Measurements from ENCODE around the gene MYT1. TPM values are rescaled to one million over a fixed set of nuclear protein-coding genes. Genes with fewer than 3 reads are reported as not detected.

MYT1 gene
- total and polyA plus RNA-seq, 9 of the 15 experiments (the other 6 are each of a cell fraction or from before 2014, with no cell fraction given) = 0.02 to 0.12 (median 0.06) TPM; not detected in 4

- no peak for TF ChIP-seq HMGXB4 (CRISPR knock-in tag; IDR thresholded peaks at IDR 0.05)
- TF ChIP-seq EP400 (IDR thresholded peaks at IDR 0.05) = no peak
- no peak for TF ChIP-seq XRCC4 (IDR thresholded peaks at IDR 0.05; ENCODE audit: extremely low read depth, insufficient read depth, insufficient read length)
- no peak for TF ChIP-seq ZBTB8A (IDR thresholded peaks at IDR 0.05; ENCODE audit: partially characterized antibody)
- TF ChIP-seq ZZZ3 (IDR thresholded peaks at IDR 0.05) = no peak
- TF ChIP-seq ESRRA (IDR thresholded peaks at IDR 0.05; ENCODE audit: borderline replicate concordance, low read depth) = peak; percentile 83; the same call in 1 of the 2 replicates
- 0 out of 2 replicates have a peak, but pooled peaks have one; percentile 35 for TF ChIP-seq TCF7 (IDR thresholded peaks at IDR 0.05; ENCODE audit: borderline replicate concordance)
- TF ChIP-seq ZNF699 (CRISPR knock-in tag; IDR thresholded peaks at IDR 0.05; ENCODE audit: insufficient replicate concordance) = no peak
- TF ChIP-seq MCM3 (IDR thresholded peaks at IDR 0.05) = no peak
- 0 out of 2 replicates have a peak, but pooled peaks have one; percentile 30 for TF ChIP-seq FOXP4 (CRISPR knock-in tag; IDR thresholded peaks at IDR 0.05; ENCODE audit: borderline replicate concordance)
- TF ChIP-seq HDAC8 (tag; IDR thresholded peaks at IDR 0.05) = no peak
- TF ChIP-seq MLLT1 (IDR thresholded peaks at IDR 0.05) = peak in 1 of 2 experiments; percentile 85; a peak in 2 of 4 replicates
- TF ChIP-seq RFX1 (IDR thresholded peaks at IDR 0.05) = no peak
- no peak for TF ChIP-seq HDGF (IDR thresholded peaks at IDR 0.05)
- no peak for TF ChIP-seq ZNF57 (CRISPR knock-in tag; IDR thresholded peaks at IDR 0.05)
- no peak for TF ChIP-seq ESRRB (CRISPR knock-in tag; IDR thresholded peaks at IDR 0.05; ENCODE audit: borderline replicate concordance)
- no peak; the same call in 1 of the 2 replicates for TF ChIP-seq ZKSCAN1 (IDR thresholded peaks at IDR 0.05; ENCODE audit: low read depth, low read length)
- peak; percentile 87 for TF ChIP-seq ZNF175 (CRISPR knock-in tag; IDR thresholded peaks at IDR 0.05; ENCODE audit: low read depth)
- TF ChIP-seq ZFP1 (CRISPR knock-in tag; IDR thresholded peaks at IDR 0.05) = no peak
- TF ChIP-seq, protein P1, sequence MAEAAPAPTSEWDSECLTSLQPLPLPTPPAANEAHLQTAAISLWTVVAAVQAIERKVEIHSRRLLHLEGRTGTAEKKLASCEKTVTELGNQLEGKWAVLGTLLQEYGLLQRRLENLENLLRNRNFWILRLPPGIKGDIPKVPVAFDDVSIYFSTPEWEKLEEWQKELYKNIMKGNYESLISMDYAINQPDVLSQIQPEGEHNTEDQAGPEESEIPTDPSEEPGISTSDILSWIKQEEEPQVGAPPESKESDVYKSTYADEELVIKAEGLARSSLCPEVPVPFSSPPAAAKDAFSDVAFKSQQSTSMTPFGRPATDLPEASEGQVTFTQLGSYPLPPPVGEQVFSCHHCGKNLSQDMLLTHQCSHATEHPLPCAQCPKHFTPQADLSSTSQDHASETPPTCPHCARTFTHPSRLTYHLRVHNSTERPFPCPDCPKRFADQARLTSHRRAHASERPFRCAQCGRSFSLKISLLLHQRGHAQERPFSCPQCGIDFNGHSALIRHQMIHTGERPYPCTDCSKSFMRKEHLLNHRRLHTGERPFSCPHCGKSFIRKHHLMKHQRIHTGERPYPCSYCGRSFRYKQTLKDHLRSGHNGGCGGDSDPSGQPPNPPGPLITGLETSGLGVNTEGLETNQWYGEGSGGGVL (CRISPR knock-in tag; IDR thresholded peaks at IDR 0.05) = no peak
- no peak for TF ChIP-seq NFYB (IDR thresholded peaks at IDR 0.05; ENCODE audit: extremely low read depth, insufficient read length)
- TF ChIP-seq RBM39 (optimal IDR thresholded peaks at IDR 0.05; ENCODE audit: low read depth, low read length) = no peak
These were observed 56.8 kb downstream of the MYT1 start (continued) for GRCh38 chr20:64220891-64221527.
